OCI-LY7 (cell line): ENCODE results near the gene KIF26A. TPM values are rescaled to one million over a fixed set of nuclear protein-coding genes. Genes with fewer than 3 reads are reported as not detected.

Experiments
- BruUV-seq: library from RNA; stranded (reverse); fragments of 400-500 nt; replicated peaks from 2 replicates; lab custom pipeline; 2021; lab: Mats Ljungman, UMichigan
- CTCF ChIA-PET: fragments of 300-600 bp; sonication (Branson Sonifier 250); formaldehyde crosslinking; loops from one replicate; lab custom pipeline; 2022; ENCODE audit warnings: antibody characterized with exemption; ENCODE audit not compliant: unreplicated experiment; lab: Charles Lee
- POLR2A ChIA-PET: fragments of 300-600 bp; sonication (Branson Sonifier 250); formaldehyde crosslinking; loops from one replicate; lab custom pipeline; 2022; ENCODE audit warnings: antibody characterized with exemption; lab: Charles Lee
- DNase-seq: peaks from one replicate; pipeline ENCODE4 v3.0.0-alpha.2; 2015; ENCODE audit warnings: low spot score
- H2AFZ ChIP-seq: fragments of 200-600 bp; sonication (generic), shearing (Covaris generic); 2 replicates; pipeline ENCODE4 v1.6.1; 2014; ENCODE audit warnings: mild to moderate bottlenecking, antibody characterized with exemption, low read length, moderate library complexity
- H3K27ac ChIP-seq: fragments of 200-600 bp; sonication (generic); 2 replicates; pipeline ENCODE4 v1.5.1; 2014; ENCODE audit warnings: mixed run types, low read depth, mild to moderate bottlenecking, moderate library complexity, low read length, inconsistent platforms; ENCODE audit not compliant: poor library complexity, severe bottlenecking
- H3K36me3 ChIP-seq: fragments of 200-600 bp; sonication (generic); 2 replicates; pipeline ENCODE4 v1.6.1; 2014; ENCODE audit warnings: mild to moderate bottlenecking, antibody characterized with exemption, low read length, moderate library complexity, mixed read lengths; ENCODE audit not compliant: insufficient read depth
- H3K4me1 ChIP-seq: fragments of 200-600 bp; sonication (generic); 2 replicates; pipeline ENCODE4 v1.5.1; 2014; ENCODE audit warnings: mild to moderate bottlenecking, low read length; ENCODE audit not compliant: insufficient read depth, poor library complexity, severe bottlenecking
- H3K4me2 ChIP-seq: fragments of 200-600 bp; sonication (generic); 2 replicates; pipeline ENCODE4 v1.6.1; 2014; ENCODE audit warnings: mild to moderate bottlenecking, low read length
- H3K4me3 ChIP-seq: fragments of 200-600 bp; sonication (generic); 2 replicates; pipeline ENCODE4 v1.5.1; 2014; ENCODE audit warnings: mild to moderate bottlenecking, low read depth, low read length; ENCODE audit not compliant: poor library complexity, severe bottlenecking
- H3K79me2 ChIP-seq: fragments of 200-600 bp; sonication (generic); 2 replicates; pipeline ENCODE4 v1.6.1; 2016; ENCODE audit warnings: low read depth, mild to moderate bottlenecking, low read length, moderate library complexity, mixed read lengths; ENCODE audit not compliant: insufficient read depth
- H3K9me2 ChIP-seq: fragments of 200-600 bp; sonication (generic); 2 replicates; pipeline ENCODE4 v1.6.1; 2016; ENCODE audit warnings: mild to moderate bottlenecking, low read length, mixed read lengths; ENCODE audit not compliant: insufficient read depth
- H3K9me3 ChIP-seq: fragments of 200-600 bp; sonication (generic); 2 replicates; pipeline ENCODE4 v1.6.1; 2014; ENCODE audit warnings: mild to moderate bottlenecking, mixed run types, low read length, mixed read lengths
- H4K20me1 ChIP-seq: fragments of 200-600 bp; sonication (generic); 2 replicates; pipeline ENCODE4 v1.6.1; 2014; ENCODE audit warnings: mild to moderate bottlenecking, antibody characterized with exemption, low read length, moderate library complexity, mixed read lengths; ENCODE audit not compliant: insufficient read depth
- EZH2phosphoT487 ChIP-seq: fragments of 200-600 bp; sonication (generic); IDR thresholded peaks from 2 replicates; pipeline ENCODE4 v1.6.1; 2018; ENCODE audit warnings: low read depth, borderline replicate concordance, mild to moderate bottlenecking, mixed run types, antibody characterized with exemption, low read length, moderate library complexity, mixed read lengths
- intact Hi-C: fragments of 100-400 bp; cut with micrococcal nuclease; formaldehyde crosslinking; loops from one replicate; pipeline ENCODE4 v1.10.0; 2022; ENCODE audit not compliant: unreplicated experiment
- total RNA-seq, 2 experiments: library from RNA; depleted of rRNA in 1 of 2; stranded (reverse); fragments of >200 nt in 1 of 2; shearing (Covaris generic) in 1 of 2; gene quantifications; 2 replicates each; pipeline ENCODE4 v1.2.3, GENCODE V29; 2014 to 2022
- TF ChIP-seq, protein P1 (sequence below): fragments of 200-600 bp; sonication (generic); conservative IDR thresholded peaks from 2 replicates; pipeline ENCODE4 v1.5.1; 2014; ENCODE audit warnings: mild to moderate bottlenecking, antibody characterized with exemption, low read length, moderate library complexity, mixed read lengths

Gene KIF26A
- total RNA-seq, 2 experiments from 2014 or later = not detected

DNA sequence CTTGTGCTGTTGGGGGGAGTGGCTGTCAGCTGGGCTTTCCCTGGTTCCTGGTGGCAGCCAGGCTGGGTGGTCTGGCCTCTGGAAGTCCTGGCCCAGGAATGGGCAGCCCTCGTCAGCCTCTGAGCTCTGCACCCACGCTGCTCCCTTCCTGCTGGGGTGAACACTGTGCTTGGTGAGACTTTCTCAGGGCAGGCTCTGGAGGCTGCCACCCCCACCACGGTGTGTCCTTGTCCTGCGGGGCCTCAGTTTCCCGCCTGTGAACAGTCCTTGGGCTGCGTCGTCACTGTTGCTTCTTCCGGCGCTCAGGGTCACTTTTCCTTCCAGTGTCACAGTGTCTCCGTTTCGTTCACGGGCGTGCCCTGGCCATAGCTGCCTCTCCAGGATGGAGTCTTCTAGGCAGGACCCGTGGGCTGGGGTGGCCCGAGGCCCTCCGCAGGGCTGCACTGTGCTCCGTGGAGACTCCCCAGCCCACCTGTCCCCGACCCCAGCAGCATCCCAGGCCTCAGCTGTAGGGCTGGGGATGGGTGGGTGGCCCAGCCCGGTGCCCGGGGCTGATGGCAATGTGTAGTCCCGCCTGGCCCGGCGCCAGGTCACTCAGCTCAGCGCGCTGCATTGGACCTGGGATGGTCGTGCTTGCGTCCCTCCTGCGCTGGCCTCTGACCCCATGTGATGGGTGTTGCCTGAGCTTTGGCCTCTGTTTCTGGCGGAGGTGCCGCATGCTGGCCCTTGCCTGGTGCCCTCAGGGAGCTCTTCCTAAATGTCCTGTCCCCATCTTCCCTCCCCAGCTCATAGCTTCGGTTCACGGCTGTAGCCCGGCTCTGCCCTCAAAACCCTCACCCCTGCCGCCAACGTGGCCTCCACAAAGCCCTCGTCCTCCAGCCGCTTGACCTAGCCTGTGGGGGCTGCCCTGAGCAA, 6.8 kb downstream of the KIF26A start:
- Histone ChIP-seq H3K4me2 (no peak overlapping the region), H3K4me1 (no peaks in the 10 kb centered on the region), H3K79me2 (no peaks in the 10 kb centered on the region), H3K9me2 (no peaks in the 10 kb centered on the region), H3K4me3 (no peak overlapping the region), H4K20me1 (no peaks in the 10 kb centered on the region), H2AFZ (no peak overlapping the region), H3K27ac (no peak overlapping the region), H3K36me3 (no peaks in the 10 kb centered on the region), H3K9me3 (no peaks in the 10 kb centered on the region)
- no TSS peak for BruUV-seq
- TF ChIP-seq, protein P1, sequence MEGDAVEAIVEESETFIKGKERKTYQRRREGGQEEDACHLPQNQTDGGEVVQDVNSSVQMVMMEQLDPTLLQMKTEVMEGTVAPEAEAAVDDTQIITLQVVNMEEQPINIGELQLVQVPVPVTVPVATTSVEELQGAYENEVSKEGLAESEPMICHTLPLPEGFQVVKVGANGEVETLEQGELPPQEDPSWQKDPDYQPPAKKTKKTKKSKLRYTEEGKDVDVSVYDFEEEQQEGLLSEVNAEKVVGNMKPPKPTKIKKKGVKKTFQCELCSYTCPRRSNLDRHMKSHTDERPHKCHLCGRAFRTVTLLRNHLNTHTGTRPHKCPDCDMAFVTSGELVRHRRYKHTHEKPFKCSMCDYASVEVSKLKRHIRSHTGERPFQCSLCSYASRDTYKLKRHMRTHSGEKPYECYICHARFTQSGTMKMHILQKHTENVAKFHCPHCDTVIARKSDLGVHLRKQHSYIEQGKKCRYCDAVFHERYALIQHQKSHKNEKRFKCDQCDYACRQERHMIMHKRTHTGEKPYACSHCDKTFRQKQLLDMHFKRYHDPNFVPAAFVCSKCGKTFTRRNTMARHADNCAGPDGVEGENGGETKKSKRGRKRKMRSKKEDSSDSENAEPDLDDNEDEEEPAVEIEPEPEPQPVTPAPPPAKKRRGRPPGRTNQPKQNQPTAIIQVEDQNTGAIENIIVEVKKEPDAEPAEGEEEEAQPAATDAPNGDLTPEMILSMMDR = no peak
- TF ChIP-seq EZH2phosphoT487 = no peak
- POLR2A ChIA-PET = no interaction called here
- DNase-seq = no peak
- CTCF ChIA-PET = no interaction called here
- intact Hi-C loops = no loop called here

DNA sequence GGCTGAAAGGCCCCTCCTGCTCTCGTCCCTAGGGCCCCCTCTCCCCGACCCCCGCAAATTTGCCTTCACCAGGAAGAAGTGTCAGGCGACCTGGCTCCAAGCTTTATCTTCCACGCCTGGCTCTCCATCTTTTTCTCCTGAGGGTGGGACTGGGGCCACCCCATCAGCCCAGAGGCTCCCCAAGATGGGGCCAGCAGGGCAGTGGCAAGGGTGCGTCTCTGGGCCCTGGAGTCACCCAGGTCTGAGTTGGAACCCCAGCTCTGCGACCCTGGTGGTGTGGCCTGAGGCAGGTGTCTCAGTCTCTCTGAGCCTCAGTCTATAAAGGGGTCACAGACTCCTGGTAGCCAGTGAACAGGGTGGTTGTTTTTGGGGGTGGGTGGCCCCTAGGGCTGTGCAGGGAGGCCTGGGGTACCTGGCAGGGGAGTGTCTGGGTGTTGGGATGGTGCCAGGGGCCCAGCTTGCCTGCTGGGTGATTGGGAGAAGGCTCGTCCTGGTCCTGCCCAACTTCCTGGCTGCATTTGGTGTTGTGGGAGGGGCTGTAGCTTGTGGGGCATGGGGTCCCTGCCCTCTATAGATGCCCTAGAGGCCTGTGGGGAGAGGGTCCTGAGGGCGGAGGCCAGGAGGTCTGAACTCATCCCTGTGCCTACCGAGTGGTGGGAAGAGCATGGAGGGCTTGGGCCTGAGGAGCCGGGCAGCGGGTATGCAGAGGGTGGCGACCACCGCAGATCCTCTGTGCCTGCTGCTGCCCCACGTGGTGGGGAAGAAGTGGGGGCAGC, 7.6 kb downstream of the KIF26A start:
- no TSS peak for BruUV-seq
- no peaks in the 10 kb centered on the region for H3K9me3 ChIP-seq
- no peak overlapping the region for H3K4me3 ChIP-seq
- no peaks in the 10 kb centered on the region for H3K4me1 ChIP-seq
- H3K27ac ChIP-seq = no peak overlapping the region
- intact Hi-C loops = no loop called here
- H3K4me2 ChIP-seq = no peak overlapping the region
- no peaks in the 10 kb centered on the region for H4K20me1 ChIP-seq
- H3K9me2 ChIP-seq = no peaks in the 10 kb centered on the region
- TF ChIP-seq, protein P1 = no peak
- TF ChIP-seq EZH2phosphoT487 = no peak
- no peaks in the 10 kb centered on the region for H3K36me3 ChIP-seq
- no peak for DNase-seq
- H2AFZ ChIP-seq = no peak overlapping the region
- ChIA-PET CTCF (no interaction called here), POLR2A (no interaction called here)
- no peaks in the 10 kb centered on the region for H3K79me2 ChIP-seq
